Measurements from ENCODE around the gene PRKAG2.
"Not testable (repeated sequence)": the region's sequence is repeated elsewhere in the genome, so short reads cannot be mapped to it uniquely, and the experiment has no call there.

PRKAG2 gene

DNA sequence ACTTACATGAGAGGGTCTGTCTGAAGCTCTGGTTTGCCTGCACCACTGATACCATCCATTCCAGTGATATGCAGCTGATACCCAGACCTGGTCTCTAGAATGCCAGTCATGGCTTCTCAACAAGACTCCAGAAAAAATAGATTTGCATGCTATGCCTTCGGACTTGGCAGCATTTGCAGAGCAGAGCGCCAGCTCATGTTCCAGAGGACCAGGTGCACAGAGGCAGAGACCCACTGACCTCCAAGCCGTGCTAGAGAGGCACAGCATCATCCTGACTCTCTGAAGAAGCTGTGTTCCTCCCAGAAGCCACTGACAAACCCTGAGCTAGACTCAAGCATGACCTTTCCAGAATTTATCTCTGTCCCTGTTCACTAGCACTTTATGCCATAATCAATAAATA is 6.9 kb upstream of the PRKAG2 start:
- DNase-seq: no peak

DNA sequence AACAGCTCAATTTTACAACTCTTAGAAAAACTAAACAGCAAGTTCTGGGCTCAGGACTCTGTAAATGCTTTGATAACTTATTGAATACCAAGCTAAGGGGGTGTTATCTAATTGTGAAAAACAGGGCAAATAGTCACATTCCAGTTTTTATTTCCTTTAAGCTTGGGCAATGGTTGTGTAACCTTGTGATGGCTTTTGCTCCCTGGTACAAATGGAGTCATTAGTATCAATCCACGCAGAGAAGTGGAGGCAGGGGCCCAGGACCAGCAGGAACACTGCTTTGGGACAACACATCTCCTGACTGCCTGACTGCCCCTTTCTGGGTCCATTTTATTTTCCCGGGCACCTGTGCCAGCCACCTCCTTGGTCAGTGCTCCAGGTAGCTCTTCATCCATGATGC is 5.8 kb upstream of the PRKAG2 start:
- no peak for DNase-seq

DNA sequence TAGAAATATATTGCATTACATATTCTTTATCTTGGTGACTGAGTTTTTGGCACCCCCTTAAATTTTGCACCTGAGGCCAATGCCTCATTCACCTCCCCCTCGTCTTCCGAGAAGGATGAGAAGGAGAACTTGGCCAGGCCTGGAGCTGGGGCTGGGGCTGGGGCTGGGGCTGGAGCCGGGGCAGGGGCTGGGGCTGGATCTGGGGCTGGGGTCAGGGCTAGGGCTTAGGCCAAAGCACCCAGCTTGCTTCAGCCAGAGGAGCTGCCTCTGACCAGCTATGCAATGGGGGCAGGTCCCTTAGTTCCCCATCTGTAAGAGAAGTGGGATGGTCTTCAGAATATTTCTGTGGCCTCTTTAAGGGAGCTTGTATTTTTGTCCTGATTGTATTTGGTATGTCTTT is 3.8 kb upstream of the PRKAG2 start:
- DNase-seq: no peak

DNA sequence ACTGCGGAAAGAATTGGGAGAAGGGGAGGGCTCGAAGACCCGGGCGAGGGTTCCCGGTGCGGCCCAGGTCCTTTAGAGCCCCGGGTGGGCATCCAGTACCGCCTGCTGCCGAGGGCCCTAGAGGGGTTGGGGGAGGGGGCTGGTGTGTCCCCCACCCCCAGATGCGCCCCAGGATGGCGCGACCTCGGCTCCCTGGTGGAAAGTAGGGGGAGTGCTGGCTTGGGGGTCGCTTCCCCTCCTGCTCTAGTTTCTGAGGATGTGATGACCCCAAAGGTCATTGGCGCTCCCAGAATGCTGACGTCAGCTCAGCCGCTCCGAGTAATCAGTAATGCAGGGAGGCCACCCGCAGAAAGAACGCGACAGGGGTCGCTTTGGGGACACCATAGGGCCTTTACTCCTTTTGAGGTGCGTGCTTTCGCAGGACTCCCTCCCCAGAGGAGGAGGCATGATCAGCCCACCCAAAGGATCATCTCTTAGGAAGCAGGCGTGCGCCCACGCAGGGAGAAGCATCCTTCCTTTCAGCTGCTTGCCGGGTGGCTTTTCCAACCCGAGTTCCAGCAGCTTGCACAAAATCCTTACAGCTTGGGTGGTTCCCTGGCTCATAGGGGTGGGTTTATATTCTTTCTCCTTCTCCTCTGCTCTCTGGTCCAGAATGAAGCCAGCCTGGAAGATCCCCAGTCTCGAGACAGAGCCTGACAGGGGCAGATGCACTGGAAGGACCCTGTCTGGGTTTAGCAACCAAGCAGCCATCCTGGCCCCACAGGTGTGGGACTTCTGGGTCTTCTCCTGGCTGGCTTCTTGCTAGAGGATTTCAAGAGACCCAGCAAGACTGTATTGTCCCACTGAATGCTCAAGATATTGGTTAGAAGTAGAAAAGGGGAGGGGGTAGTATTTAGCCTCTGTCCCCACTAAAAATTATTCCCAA is 1.3 kb upstream of the PRKAG2 start:
- no peak for DNase-seq

DNA sequence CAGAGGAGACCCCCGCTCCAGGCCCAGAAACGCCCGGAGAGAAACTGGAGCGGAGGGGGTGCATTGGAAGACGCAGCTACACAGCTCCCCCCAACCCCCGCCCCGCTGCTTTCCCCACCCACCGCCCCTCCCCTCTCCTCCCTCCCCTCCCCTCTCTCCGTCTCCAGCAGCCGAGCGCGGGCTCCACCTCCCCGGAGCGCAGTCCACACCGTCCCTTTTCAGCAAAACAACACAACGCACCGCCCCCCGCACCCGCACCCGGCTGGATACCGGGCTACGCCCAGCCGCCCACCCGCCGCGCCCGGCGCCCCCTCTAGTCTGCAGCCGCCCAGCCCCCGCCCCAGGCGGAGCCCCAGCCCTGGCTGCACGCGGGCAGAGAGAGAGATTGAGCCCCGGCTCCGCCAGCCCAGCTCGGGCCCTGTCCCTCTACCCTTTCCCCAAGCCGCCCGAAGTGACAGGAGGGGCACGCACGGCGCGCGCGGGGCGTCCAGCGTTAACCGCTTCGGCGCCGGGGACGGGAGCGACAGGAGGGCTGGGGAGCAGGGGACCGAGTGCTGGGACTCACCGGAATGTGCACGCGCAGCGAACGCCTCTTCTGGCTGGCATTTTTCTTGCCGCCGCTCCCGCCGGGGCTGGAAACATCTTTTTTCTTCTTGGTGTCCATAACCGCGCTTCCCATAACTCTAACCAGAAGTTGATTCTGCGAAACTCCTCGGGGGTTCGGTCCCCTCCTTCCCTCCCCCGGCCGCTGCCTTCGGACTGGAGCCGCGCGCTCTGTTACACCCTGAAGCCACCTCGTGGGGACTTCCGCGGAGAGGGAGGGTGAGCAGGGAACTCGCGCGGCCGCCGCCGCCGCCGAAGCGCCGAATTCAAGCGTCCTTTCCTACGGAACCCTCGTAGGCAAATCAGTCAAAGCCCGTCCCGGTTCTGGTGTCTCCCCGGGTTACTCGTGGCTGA is 695 bp downstream of the PRKAG2 start:
- DNase-seq: peak; percentile 63 to 66

DNA sequence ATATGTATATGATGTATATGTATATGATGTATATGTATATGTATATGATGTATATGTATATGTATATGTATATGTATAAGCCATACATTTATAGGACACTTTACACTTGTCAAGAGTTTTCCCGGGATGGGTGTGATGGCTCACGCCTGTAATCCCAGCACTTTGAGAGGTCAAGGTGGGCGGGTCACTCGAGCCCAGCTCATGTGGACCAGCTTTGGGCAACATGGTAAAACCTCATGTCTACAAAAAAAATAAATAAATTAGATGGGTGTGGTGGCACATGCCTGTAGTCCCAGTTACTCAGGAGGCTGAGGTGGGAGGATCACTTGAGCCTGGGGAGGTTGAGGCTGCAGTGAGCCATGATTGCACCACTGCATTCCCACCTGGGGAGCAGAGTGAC is 2.4 kb downstream of the PRKAG2 start:
- DNase-seq: not testable (repeated sequence)

DNA sequence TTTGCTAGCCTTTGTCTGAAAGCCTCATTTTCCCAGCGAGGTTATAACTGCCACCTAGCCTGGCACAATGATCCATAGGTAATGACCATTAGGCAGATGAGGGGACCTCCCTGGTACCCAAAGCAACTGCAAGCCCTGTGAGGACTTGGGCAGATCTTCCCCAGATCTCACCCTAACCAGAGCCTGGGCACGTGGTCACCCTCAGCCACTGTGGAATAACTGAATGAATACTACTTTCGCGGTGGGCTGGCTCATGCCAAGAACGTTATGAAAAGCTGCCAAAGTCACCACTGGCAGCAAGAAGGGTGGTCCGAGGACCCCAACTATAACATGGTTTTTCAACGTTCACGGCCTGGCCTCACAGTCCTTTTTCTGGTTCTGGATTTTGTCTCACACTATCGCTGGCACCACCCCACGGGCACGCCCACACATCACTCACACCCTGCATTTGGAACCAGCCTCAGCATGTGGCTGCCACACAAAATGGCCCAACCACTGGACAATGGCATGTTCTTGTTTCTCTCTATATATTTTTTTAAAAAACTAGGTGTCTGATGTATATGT is 3.4 kb downstream of the PRKAG2 start:
- no peak for DNase-seq

DNA sequence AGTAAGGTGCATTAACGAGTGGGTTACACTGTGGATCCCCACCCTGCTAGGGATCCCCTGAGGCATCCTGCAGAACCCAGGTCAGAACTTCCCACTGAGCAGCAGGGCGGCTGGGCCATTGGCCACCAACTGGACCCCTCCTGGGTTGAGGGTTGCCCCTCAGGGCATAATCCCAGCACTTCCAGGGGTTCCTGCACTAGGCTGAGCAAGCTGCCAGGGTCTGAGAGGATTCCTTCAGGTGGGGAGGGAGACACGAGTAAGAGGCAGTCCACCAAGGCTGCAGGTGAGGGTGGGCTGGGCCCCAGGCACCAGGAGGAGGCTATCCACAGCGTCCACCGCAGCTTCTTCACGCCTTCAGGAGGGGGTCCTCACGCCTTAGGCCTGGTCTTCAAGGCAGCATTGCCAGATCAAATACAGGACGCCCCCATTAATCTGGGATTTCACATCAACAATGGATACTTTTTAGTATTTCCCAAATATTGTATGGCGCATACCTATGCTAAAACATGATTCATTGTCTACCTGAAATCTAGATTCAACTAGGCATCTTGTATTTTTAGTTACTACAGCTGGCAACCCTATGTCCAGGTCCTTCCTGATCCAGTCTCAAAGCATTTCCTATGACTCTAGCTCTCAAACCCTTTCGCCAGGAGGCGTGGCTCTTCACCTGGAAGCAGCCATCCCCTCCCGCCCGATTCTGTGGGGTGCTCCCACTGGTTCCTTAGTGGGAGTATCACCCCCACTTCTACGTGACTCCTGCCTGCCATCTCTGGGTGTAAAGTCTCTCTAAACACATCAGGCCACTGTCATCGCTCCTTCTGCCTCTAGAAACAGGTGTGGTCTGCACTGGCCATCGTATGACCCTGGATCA is 4.1 kb downstream of the PRKAG2 start:
- no peak for DNase-seq

DNA sequence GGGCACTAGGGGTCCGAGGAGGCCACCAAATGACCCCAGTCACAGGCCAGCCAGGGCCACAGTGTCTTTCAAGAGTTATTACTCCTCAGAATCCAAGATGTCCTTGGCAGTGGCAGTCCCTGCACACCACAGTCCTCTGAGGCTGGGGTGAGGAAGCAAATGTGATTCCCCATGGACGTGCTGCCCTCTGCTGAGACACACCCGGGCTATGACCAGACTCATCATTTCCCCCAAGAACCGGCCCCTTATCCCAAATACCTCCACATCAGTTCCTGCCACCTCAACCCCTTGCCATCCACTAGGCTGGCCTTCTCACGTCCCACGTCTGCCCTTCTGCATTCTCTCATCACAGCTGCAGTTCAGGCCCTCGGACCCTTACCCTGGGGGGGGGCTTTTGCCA is 5.0 kb downstream of the PRKAG2 start:
- no peak for DNase-seq

DNA sequence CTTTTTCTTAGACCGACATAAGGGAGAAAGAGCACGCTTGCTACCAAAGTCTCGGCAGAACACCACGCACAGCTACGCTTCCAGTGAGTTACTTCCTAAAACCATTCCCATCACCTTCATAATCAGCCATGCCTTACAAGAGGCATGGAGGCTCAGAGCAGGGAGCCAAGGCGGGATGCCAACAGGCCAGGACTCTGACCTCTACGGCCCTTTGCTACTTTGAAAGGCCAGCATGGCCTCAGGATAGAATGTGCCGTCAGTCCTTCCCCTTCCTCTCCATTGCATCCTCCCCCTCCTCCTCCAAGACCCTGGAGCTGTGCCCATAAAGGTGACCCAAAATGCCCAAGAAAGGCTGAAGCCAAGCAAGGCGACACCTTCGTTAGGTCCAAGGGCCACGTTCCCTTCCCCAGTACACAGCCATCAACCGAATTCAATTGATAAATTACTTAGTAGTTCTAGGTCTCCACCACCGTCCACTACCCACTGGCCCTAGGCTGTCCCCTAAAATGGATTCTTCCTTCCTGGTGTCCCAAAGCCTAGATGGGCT is 5.7 kb downstream of the PRKAG2 start:
- DNase-seq: no peak

DNA sequence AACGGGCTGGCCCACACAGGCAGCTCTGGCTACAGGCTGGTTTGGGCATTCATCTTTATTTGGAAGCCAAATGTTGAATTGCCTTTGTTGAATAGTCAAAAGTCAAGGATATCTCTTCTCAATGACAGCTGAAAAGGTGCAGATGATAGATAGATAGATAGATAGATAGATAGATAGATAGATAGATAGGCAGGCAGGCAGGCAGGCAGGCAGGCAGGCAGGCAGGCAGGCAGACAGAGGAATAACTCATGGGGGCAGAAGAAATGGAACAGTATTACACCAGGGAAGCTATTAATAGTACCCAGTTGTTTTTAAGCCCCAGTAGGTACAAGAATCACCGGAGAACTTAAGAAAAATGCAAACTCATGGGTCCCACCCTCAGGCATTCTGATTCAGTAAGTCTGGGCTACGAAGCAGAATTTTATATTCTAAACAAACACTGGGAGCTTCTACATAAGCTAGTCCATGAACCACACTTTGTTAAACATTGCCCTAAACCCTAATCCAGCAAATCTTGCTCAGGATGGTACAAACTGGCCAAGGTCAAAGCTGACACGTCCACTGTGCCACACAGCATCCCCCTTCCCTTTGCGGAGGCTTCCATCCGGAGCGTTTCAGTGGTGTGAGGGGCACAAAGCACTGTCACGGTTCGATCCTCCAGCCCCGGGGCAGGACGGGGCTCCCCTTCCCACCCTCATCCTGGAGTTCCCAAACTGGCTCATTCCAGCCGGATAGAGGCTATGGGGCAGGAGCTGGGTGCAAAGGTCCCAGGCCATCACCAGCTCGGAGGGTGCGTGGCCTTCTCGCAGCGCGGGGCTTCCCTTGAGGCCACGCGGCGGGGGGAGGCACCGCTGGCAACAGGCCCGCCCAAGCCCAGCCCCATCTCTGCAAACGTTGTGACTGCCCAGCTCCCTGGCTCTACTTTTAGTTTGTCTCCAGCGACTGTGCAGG is 6.7 kb downstream of the PRKAG2 start:
- DNase-seq: no peak

DNA sequence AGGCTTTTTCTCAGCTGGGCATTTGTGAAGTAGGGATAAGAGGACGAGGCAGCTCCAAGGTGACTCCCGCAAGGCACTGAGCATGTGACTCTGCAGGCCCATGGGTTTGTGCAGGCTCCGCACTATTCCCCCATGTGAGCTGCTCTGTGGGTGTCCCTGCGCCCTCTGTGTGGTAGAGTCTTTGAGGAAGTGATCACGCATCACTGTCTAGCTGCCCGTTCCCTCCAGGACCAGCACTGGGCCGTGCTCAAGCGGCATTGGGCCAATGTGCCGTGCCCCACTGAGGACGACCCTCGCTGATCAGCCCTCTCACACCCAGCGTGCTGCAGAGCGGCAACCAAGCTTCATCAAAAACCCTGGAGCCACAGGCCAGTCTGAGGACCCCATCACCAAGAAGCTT is 7.5 kb downstream of the PRKAG2 start:
- DNase-seq: no peak

DNA sequence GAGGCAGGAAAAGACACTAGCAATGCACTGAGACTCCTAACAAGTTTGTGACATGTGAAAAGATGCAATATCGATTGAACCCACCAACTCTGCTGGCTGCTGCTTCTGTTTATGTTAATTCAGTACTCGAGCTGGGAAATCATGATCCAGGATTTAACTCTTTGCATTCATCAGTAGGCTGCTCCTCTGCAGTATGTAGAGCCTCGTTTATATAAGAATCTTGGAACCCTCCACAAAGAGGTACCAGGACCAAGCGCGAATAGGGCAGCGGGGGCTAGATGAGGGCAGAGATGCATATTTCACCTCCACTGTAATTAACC is 7.8 kb downstream of the PRKAG2 start:
- no peak for DNase-seq

DNA sequence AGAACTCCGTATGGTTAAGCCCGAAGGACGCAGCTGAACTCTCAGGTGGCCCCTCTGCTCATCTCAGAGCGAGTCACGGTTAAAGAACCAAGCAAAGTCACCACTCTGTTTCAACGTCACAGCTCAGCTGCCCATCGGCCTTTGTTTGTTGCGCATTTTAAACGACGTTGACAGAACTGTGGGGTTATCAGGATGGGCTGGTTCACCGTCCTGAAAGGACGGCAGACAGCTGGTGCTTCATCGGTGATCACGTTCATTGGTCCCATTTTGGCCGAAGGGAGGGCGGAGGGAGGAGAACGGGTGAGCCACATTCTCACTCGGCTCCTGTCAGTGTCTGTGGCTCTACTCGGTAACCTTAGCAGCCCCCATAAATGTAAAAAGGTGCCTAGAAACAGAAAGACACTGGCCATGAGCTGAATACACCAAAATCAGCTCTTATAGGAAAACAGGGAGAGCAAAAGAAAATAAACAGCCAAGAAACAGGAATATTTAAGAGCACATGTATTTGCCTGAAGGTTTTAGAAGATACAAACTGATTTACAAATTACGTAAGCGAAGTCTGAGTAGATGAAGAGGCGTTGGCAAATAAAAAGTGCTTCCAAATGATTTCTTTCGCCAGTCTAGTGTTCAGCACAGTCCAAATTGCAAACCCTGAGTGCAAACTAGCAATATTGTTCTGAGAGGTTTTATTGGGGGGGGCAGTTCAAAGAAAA is 8.4 kb downstream of the PRKAG2 start:
- no peak for DNase-seq

DNA sequence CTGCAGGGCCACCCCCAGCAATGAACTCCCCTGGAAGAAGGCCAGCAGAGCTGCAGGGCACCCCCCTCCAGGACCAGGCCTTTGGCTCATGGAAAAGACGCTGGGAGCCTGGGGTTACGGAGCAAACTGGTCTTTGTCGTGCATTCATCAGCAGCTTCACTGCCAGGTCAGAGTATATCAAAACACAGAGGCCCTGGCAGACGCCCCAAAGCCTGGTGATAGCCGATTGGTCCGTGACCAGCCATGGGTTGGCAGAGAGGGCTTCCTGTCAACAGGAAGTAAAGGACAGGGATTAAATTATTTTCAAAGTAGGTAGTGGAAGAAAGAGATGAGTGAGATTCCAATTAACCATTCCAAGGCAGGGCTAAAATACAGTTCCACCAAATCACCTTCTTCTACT is 9.0 kb downstream of the PRKAG2 start:
- DNase-seq: no peak

DNA sequence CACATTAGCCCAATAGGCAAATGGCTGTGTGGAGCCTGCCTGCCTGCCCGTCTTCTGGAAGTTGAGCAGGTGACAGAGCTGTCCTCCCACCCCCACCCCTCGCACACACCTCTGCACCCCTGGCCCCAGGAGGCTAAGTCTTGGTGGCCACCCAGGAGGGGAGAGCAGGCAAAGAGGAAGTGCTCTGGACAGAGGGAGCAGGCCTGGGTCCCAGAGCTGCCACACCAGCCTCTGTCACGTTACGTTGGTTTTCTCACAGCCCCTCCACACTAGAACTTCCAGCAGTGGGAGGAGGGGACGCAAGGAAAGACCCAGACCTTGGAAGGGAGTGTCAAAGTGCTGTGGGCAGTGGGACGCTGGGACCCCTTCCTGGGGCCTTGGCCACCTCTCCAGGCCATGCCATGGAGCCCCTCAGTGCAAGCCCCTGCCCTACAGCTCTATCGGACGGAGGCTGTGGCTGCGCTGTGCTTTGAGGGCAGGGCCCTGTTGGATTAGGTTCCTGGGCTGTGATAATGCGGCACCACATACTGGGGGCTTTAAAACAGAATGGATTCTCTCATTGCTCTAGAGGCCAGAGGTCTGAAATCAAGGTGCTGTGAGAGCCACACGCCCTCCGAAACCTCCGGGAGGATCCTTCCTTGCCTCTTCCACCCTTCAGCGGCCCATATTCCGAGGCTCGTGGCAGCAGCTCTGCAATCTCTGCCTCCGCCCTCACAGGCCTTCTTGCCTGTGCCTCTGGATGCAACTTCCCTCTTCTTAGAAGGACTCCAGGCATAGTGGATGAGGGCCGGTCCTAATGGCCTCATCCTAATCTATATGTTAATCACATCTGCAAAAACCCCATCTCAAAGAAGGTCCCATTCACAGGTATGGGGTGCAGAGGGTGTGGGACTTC is 9.9 kb downstream of the PRKAG2 start:
- DNase-seq: no peak

DNA sequence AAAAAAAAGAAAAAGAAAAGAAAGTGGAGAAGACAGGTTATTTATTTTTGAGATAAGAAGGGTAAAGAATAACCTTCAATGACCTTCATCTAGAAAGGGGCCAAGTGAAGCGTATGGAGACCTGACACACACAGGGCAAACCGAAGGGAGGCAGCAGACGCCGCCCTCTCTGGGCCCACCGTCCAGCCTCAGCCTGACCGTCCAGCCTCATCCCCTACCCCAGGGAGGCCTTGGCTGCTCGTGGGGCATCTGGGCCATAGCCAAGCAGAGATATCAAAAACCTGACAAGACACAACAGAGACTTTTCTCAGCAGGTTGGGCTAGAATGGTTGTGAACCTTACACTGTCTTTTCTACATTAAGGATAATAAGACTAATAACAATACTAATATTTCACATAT is 10.9 kb downstream of the PRKAG2 start:
- no peak for DNase-seq

DNA sequence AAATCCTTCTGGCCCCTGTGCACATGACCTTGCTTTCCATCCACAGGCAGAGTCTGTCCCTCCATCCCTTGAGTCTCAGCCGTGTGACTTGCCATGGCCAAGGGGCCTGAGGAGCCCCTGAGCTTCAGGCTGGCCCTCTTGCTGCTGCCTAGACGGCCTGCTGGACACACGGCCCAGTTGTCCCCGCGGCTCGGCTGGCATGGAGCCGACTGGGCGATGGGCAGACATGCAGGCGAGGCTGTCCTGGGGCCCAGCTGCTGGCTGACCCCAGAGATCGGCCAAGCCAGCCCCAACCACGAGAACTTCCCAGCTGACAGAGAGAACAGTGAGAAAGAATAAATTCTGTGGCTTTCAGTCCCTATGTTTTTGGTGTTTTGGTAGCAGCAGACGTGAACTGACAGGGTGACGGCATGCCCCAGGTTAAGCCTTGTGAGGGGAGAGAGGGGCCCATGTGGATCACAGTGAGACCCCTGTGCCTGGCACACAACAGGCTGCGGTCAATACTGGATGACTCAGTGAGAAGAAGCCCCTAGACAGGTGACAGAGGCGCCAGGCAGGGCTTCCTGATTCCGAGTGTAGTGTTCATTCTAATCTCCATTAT is 11.7 kb downstream of the PRKAG2 start:
- no peak for DNase-seq

DNA sequence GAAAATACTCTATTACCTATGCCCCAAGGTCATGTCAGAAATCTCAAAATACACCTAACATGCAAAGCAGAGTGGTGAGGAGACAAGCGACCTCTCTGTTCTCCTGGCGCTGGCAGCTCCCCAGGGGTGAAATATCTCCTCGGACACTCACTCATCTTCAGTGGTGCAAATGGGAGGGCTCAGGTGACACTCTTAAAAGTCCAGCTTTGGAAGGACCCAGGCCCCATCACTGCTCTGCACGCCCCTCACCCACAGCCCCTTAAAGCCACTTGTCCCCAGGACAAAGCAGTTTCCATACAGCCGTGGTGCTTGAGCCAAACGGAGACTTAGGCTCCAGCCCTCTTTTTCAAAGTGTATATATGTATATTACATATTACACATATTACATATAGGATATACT is 12.4 kb downstream of the PRKAG2 start:
- no peak for DNase-seq
